Naive thymus-derived CD4-positive, alpha-beta T cell (primary cell): ENCODE measurements around the gene TNNI3K. TPM values are rescaled to one million over a fixed set of nuclear protein-coding genes. Genes with fewer than 3 reads are reported as not detected.

Experiments
- ATAC-seq: fragments of 150-1000 bp; cut with Tn5 transposase; 2 replicates; pipeline ENCODE4 v1.10.0; 2021; ENCODE audit warnings: mild to moderate bottlenecking, moderate library complexity
- CTCF ChIA-PET: fragments of 350-600 bp; sonication (Branson Sonifier 250); formaldehyde crosslinking; loops from one replicate; lab custom pipeline; 2021; ENCODE audit warnings: antibody characterized with exemption; lab: Charles Lee
- POLR2A ChIA-PET: fragments of 350-600 bp; sonication (Branson Sonifier 250); formaldehyde crosslinking; loops from one replicate; lab custom pipeline; 2021; ENCODE audit warnings: antibody characterized with exemption, inconsistent platforms; lab: Charles Lee
- DNase-seq, 9 donors: peaks; one replicate each; pipeline versions ENCODE4 v3.0.0 to v3.0.0-alpha.2; 2020 to 2022; ENCODE audit warnings: mixed read lengths in 1 of 9
- H3K27ac ChIP-seq: one replicate; pipeline ENCODE4 v1.7.0; 2013; ENCODE audit warnings: mild to moderate bottlenecking, low read depth, low read length, moderate library complexity
- H3K27me3 ChIP-seq, 2 donors: one replicate each; pipeline ENCODE4 v1.7.0; 2013; ENCODE audit warnings: low read length in 2 of 2, mild to moderate bottlenecking in 2 of 2, moderate library complexity in 2 of 2; ENCODE audit not compliant: control insufficient read depth in 2 of 2, insufficient read depth in 2 of 2
- H3K36me3 ChIP-seq, 3 experiments: 1 replicate in 2 of 3; 2 replicates in 1 of 3; pipeline ENCODE4 v1.7.0; 2013; ENCODE audit warnings: low read length in 3 of 3, mild to moderate bottlenecking in 3 of 3, moderate library complexity in 1 of 3; ENCODE audit not compliant: insufficient read depth in 3 of 3, control insufficient read depth in 2 of 3
- H3K4me1 ChIP-seq, 2 donors: one replicate each; pipeline ENCODE4 v1.7.0; 2013; ENCODE audit warnings: low read length in 2 of 2, mild to moderate bottlenecking in 2 of 2, moderate library complexity in 1 of 2; ENCODE audit not compliant: control insufficient read depth in 2 of 2, insufficient read depth in 2 of 2
- H3K4me3 ChIP-seq: 2 replicates; pipeline ENCODE4 v1.7.0; 2013; ENCODE audit warnings: mild to moderate bottlenecking, low read length
- H3K9me3 ChIP-seq, 3 experiments: 1 replicate in 2 of 3; 2 replicates in 1 of 3; pipeline ENCODE4 v1.7.0; 2013; ENCODE audit warnings: low read length in 3 of 3; ENCODE audit not compliant: control insufficient read depth in 2 of 3
- H3K27ac Mint-ChIP-seq, 9 donors: one replicate each; pipeline ENCODE4 v1.8.0; 2020 to 2022; ENCODE audit warnings: mixed read lengths in 9 of 9, mild to moderate bottlenecking in 8 of 9, moderate library complexity in 5 of 9, inconsistent platforms in 2 of 9
- H3K27me3 Mint-ChIP-seq, 5 donors: one replicate each; pipeline ENCODE4 v1.8.0; 2021 to 2022; ENCODE audit warnings: mixed read lengths in 5 of 5, mild to moderate bottlenecking in 1 of 5
- H3K36me3 Mint-ChIP-seq, 5 donors: one replicate each; pipeline ENCODE4 v1.8.0; 2020 to 2022; ENCODE audit warnings: mixed read lengths in 5 of 5, mild to moderate bottlenecking in 3 of 5, inconsistent platforms in 1 of 5
- H3K4me1 Mint-ChIP-seq, 7 donors: one replicate each; pipeline ENCODE4 v1.8.0; 2020 to 2022; ENCODE audit warnings: mixed read lengths in 7 of 7, mild to moderate bottlenecking in 3 of 7, inconsistent platforms in 1 of 7
- H3K4me3 Mint-ChIP-seq, 10 donors: one replicate each; pipeline ENCODE4 v1.8.0; 2020 to 2022; ENCODE audit warnings: mild to moderate bottlenecking in 10 of 10, mixed read lengths in 10 of 10, moderate library complexity in 6 of 10, inconsistent platforms in 2 of 10
- H3K9me3 Mint-ChIP-seq, 11 donors: one replicate each; pipeline ENCODE4 v1.8.0; 2020 to 2022; ENCODE audit warnings: mixed read lengths in 11 of 11, mild to moderate bottlenecking in 4 of 11, inconsistent platforms in 1 of 11, moderate library complexity in 1 of 11
- intact Hi-C, 2 donors: fragments of 100-400 bp; cut with micrococcal nuclease; formaldehyde crosslinking; loops; one replicate each; pipeline ENCODE4 v1.15.1; 2023
- polyA plus RNA-seq, 2 donors: library from polyadenylated mRNA; unstranded; fragments of 300-500 nt; fragmentation: Illumina TruSeq; gene quantifications; one replicate each; pipeline ENCODE4 v1.2.3, GENCODE V29; 2021
- total RNA-seq, 6 experiments: library from RNA in 5 of 6; stranded (reverse) in 5 of 6; gene quantifications; 1 replicate in 5 of 6; 2 replicates in 1 of 6; pipeline ENCODE4 v1.2.3 and lab custom pipeline; 2021 to 2026

TNNI3K gene
- total and polyA plus RNA-seq, 7 experiments from 2014 or later = 0.41 TPM; not detected in 6

GRCh38 chr1:74470251-74470650, 235.1 kb downstream of the TNNI3K start:
- intact Hi-C loops = no loop called here
- H3K36me3 ChIP-seq = no peaks in the 10 kb centered on the region
- no peak overlapping the region for H3K4me3 Mint-ChIP-seq

GRCh38 chr1:74470936-74471335, 235.7 kb downstream of the TNNI3K start:
- H3K27ac ChIP-seq = no peak overlapping the region
- H3K4me3 Mint-ChIP-seq = no peak overlapping the region
- no peaks in the 10 kb centered on the region for H3K9me3 ChIP-seq
- ChIA-PET CTCF (no interaction called here), POLR2A (no interaction called here)
- H3K36me3 ChIP-seq = no peaks in the 10 kb centered on the region
- no peak overlapping the region for H3K4me3 ChIP-seq
- ATAC-seq = no peak
- H3K4me1 ChIP-seq = no peaks in the 10 kb centered on the region
- no peak overlapping the region for H3K27ac Mint-ChIP-seq
- DNase-seq = no peak
- H3K27me3 ChIP-seq = no peaks in the 10 kb centered on the region
- peaks cover 0 to 3% (median 0%) of the 10 kb centered on the region in 11 donors for H3K9me3 Mint-ChIP-seq
- H3K27me3 Mint-ChIP-seq = peaks cover 0 to 11% (median under 1%) of the 10 kb centered on the region in 5 donors
- intact Hi-C loops = no loop called here
- H3K4me1 Mint-ChIP-seq = no peaks in the 10 kb centered on the region
- H3K36me3 Mint-ChIP-seq = no peaks in the 10 kb centered on the region

More at GRCh38 chr1:74470251-74470650, 235.1 kb downstream of the TNNI3K start:
- H3K27ac ChIP-seq = no peak overlapping the region
- H3K27me3 ChIP-seq = no peaks in the 10 kb centered on the region
- Mint-ChIP-seq H3K27me3 (peaks cover 0 to 11% (median 0%) of the 10 kb centered on the region in 5 donors), H3K36me3 (no peaks in the 10 kb centered on the region), H3K27ac (no peak overlapping the region), H3K4me1 (no peaks in the 10 kb centered on the region), H3K9me3 (peaks cover 0 to 3% (median 0%) of the 10 kb centered on the region in 11 donors)
- ChIA-PET POLR2A (no interaction called here), CTCF (interaction anchor here (0.6 kb wide), 1 partner anchor 20 kb away, joined by 3 read pairs; no protein-coding TSS in a partner anchor)
- ATAC-seq (no peak), DNase-seq (no peak)
- no peaks in the 10 kb centered on the region for H3K9me3 ChIP-seq
- H3K4me1 ChIP-seq = no peaks in the 10 kb centered on the region
- no peak overlapping the region for H3K4me3 ChIP-seq

GRCh38 chr1:74471470-74471869, 236.3 kb downstream of the TNNI3K start:
- intact Hi-C loops = no loop called here
- DNase-seq = no peak
- no peak overlapping the region for H3K27ac Mint-ChIP-seq
- no peak overlapping the region for H3K27ac ChIP-seq
- no peak overlapping the region for H3K4me3 ChIP-seq
- no peaks in the 10 kb centered on the region for H3K36me3 Mint-ChIP-seq
- H3K9me3 ChIP-seq = no peaks in the 10 kb centered on the region
- no peaks in the 10 kb centered on the region for H3K36me3 ChIP-seq
- H3K4me3 Mint-ChIP-seq = no peak overlapping the region
- no peaks in the 10 kb centered on the region for H3K4me1 Mint-ChIP-seq
- ChIA-PET POLR2A (no interaction called here), CTCF (no interaction called here)
- H3K27me3 Mint-ChIP-seq = peaks cover 0 to 11% (median 4%) of the 10 kb centered on the region in 5 donors
- no peaks in the 10 kb centered on the region for H3K27me3 ChIP-seq
- H3K9me3 Mint-ChIP-seq = peaks cover 0 to 3% (median 0%) of the 10 kb centered on the region in 11 donors
- H3K4me1 ChIP-seq = no peaks in the 10 kb centered on the region
- no peak for ATAC-seq

- Mint-ChIP-seq H3K4me1 (no peaks in the 10 kb centered on the region), H3K27me3 (peaks cover 0 to 6% (median 4%) of the 10 kb centered on the region in 5 donors), H3K36me3 (no peaks in the 10 kb centered on the region), H3K4me3 (no peak overlapping the region), H3K27ac (no peak overlapping the region), H3K9me3 (peaks cover 0 to 3% (median 0%) of the 10 kb centered on the region in 11 donors)
- Histone ChIP-seq H3K4me3 (no peak overlapping the region), H3K27ac (no peak overlapping the region), H3K36me3 (no peaks in the 10 kb centered on the region), H3K9me3 (no peaks in the 10 kb centered on the region), H3K27me3 (no peaks in the 10 kb centered on the region), H3K4me1 (no peaks in the 10 kb centered on the region)
- POLR2A ChIA-PET = no interaction called here
- DNase-seq = no peak
- ATAC-seq = no peak
- intact Hi-C loops = no loop called here
- CTCF ChIA-PET = no interaction called here
Observed at GRCh38 chr1:74474585-74474984, 239.4 kb downstream of the TNNI3K start.

GRCh38 chr1:74478979-74479378, 243.8 kb downstream of the TNNI3K start:
- H3K4me1 Mint-ChIP-seq = no peaks in the 10 kb centered on the region
- no peak overlapping the region for H3K27ac Mint-ChIP-seq
- H3K27me3 ChIP-seq = no peaks in the 10 kb centered on the region
- H3K9me3 ChIP-seq = no peaks in the 10 kb centered on the region
- ATAC-seq (no peak), DNase-seq (no peak)
- no peaks in the 10 kb centered on the region for H3K9me3 Mint-ChIP-seq
- CTCF ChIA-PET = no interaction called here
- H3K27ac ChIP-seq = no peak overlapping the region
- intact Hi-C loops = no loop called here
- H3K36me3 Mint-ChIP-seq = no peaks in the 10 kb centered on the region
- peaks cover 0 to 17% (median 4%) of the 10 kb centered on the region in 5 donors for H3K27me3 Mint-ChIP-seq
- H3K4me3 Mint-ChIP-seq = no peak overlapping the region
- POLR2A ChIA-PET = no interaction called here
- no peaks in the 10 kb centered on the region for H3K36me3 ChIP-seq
- no peak overlapping the region for H3K4me3 ChIP-seq
- H3K4me1 ChIP-seq = no peaks in the 10 kb centered on the region

GRCh38 chr1:74480068-74480467, 244.9 kb downstream of the TNNI3K start:
- ATAC-seq (no peak), DNase-seq (no peak)
- no peak overlapping the region for H3K4me3 Mint-ChIP-seq
- peaks cover 0 to 21% (median 5%) of the 10 kb centered on the region in 5 donors for H3K27me3 Mint-ChIP-seq
- H3K27ac Mint-ChIP-seq = no peak overlapping the region
- no peaks in the 10 kb centered on the region for H3K36me3 Mint-ChIP-seq
- Histone ChIP-seq H3K27ac (no peak overlapping the region), H3K4me1 (no peaks in the 10 kb centered on the region), H3K4me3 (no peak overlapping the region), H3K36me3 (no peaks in the 10 kb centered on the region), H3K27me3 (no peaks in the 10 kb centered on the region), H3K9me3 (no peaks in the 10 kb centered on the region)
- ChIA-PET POLR2A (no interaction called here), CTCF (no interaction called here)
- H3K4me1 Mint-ChIP-seq = no peaks in the 10 kb centered on the region
- intact Hi-C loops = no loop called here
- H3K9me3 Mint-ChIP-seq = no peaks in the 10 kb centered on the region

- Mint-ChIP-seq H3K9me3 (no peaks in the 10 kb centered on the region), H3K4me1 (no peaks in the 10 kb centered on the region), H3K36me3 (no peaks in the 10 kb centered on the region), H3K27ac (no peak overlapping the region), H3K4me3 (no peak overlapping the region), H3K27me3 (peaks cover 0 to 22% (median 0%) of the 10 kb centered on the region in 5 donors)
- no peak overlapping the region for H3K4me3 ChIP-seq
- no peaks in the 10 kb centered on the region for H3K36me3 ChIP-seq
- ChIA-PET CTCF (no interaction called here), POLR2A (no interaction called here)
- no peaks in the 10 kb centered on the region for H3K9me3 ChIP-seq
- ATAC-seq = no peak
- H3K4me1 ChIP-seq = no peaks in the 10 kb centered on the region
- DNase-seq = no peak
- intact Hi-C loops = no loop called here
- no peak overlapping the region for H3K27ac ChIP-seq
- H3K27me3 ChIP-seq = no peaks in the 10 kb centered on the region
Observed at GRCh38 chr1:74481607-74482006, 246.4 kb downstream of the TNNI3K start.
